ENCODE data around the gene CYSLTR1. TPM values are rescaled to one million over a fixed set of nuclear protein-coding genes. Genes with fewer than 3 reads are reported as not detected.

The CYSLTR1 gene, protein sequence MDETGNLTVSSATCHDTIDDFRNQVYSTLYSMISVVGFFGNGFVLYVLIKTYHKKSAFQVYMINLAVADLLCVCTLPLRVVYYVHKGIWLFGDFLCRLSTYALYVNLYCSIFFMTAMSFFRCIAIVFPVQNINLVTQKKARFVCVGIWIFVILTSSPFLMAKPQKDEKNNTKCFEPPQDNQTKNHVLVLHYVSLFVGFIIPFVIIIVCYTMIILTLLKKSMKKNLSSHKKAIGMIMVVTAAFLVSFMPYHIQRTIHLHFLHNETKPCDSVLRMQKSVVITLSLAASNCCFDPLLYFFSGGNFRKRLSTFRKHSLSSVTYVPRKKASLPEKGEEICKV
- polyA plus RNA-seq (not detected in 2 replicates), polyA minus RNA-seq (not detected in 2 replicates)

DNA sequence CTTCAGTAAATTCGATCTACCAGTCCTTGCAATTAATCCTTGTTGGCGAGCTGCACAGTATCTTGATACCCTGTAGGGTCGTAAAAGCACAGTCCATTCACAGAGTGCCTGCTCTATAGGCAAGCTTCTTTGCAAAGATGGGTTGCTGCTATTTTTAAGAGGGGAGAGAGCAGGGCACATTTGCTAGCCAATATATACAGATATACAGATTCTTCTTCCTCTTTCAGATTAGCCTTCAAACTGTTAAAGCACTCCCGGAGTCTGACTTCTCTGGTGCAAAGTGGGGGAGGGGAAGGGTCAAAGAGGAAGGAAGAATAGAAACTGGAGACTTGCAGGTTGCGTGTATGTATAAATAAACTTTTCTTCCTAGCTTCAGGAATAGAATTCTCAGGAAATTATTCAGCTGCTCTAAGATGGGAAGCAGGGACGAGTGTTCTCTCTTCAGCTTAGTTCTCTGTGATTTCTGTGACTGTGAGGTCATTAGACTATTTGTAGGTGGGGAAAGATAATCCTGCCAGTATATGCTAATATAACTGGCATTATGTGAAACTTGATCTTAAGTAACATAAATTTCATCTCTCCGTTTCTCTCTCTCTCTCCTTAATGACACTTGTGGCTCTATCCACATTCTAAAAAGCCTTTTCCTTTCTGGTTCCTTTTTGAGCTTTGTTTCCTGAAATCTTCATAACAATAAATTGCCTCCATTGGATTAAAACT is at the start of gene CYSLTR1:
TSS of gene CYSLTR1 (minus strand) at position 242 of the 717 bp plus-strand sequence. CDS start 53,865 bp downstream, outside the sequence.
- no peaks in the 10 kb centered on the region for H3K79me2 ChIP-seq (replicated peaks; ENCODE audit: insufficient read depth, low read length)
- no peaks in the 10 kb centered on the region for H3F3A ChIP-seq (ENCODE audit: insufficient read depth, low read length, poor library complexity, severe bottlenecking)
- no peaks in the 10 kb centered on the region for H3K9me3 ChIP-seq (ENCODE audit: low read length)
- no peaks in the 10 kb centered on the region for H3K27me3 ChIP-seq (ENCODE audit: insufficient read depth, low read depth, low read length)
- no peak for TF ChIP-seq TAF1 (IDR thresholded peaks at IDR 0.05; ENCODE audit: low read depth)
- TF ChIP-seq EP300 (conservative IDR thresholded peaks at IDR 0.05; ENCODE audit: poor library complexity, severe bottlenecking), result no peak
- no peak within 1 kb of the TSS for H3K4me3 ChIP-seq (ENCODE audit: low read length)
- no peak within 1 kb of the TSS for H2AFZ ChIP-seq (ENCODE audit: low read depth, low read length)
- H3K9ac ChIP-seq (ENCODE audit: low read length), result no peak within 1 kb of the TSS
- no peaks in the 10 kb centered on the region for H3K36me3 ChIP-seq (ENCODE audit: insufficient read depth, low read length)
- H3K27ac ChIP-seq (ENCODE audit: low read length), result no peak within 1 kb of the TSS
- no peaks in the 10 kb centered on the region for H4K20me1 ChIP-seq (ENCODE audit: insufficient read depth)
- H3K9me2 ChIP-seq (ENCODE audit: insufficient read depth, low read length), result no peaks in the 10 kb centered on the region
- no peak within 1 kb of the TSS for H3K4me2 ChIP-seq (ENCODE audit: low read length)

DNA sequence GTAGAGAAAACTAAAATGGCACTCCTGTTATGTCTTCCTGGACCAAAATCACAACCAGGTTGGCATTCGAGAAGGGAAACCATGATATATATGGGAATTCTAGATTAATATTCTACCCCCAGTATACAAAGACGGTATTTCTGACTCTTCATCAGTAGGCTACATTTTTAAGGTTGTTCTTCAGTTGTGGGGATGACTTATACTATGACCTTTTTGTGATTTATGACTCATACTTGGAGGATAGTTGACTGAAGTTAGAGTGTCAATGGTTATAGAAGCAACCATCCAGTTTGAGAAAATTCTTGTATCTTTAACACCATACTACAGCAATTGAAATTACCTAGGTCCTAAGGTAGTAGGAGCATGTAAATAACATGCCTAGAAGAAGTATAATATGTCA is 49.8 kb upstream of the CYSLTR1 start:
- Histone ChIP-seq H3K27ac (ENCODE audit: low read length) (no peak overlapping the region), H3K4me3 (ENCODE audit: low read length) (no peak overlapping the region), H3K9me3 (ENCODE audit: low read length) (no peaks in the 10 kb centered on the region), H4K20me1 (ENCODE audit: insufficient read depth) (no peaks in the 10 kb centered on the region), H3K27me3 (ENCODE audit: insufficient read depth, low read depth, low read length) (no peaks in the 10 kb centered on the region), H3F3A (ENCODE audit: insufficient read depth, low read length, poor library complexity, severe bottlenecking) (no peaks in the 10 kb centered on the region), H3K9ac (ENCODE audit: low read length) (no peak overlapping the region), H3K4me2 (ENCODE audit: low read length) (no peak overlapping the region), H3K79me2 (replicated peaks; ENCODE audit: insufficient read depth, low read length) (no peaks in the 10 kb centered on the region), H2AFZ (ENCODE audit: low read depth, low read length) (no peak overlapping the region), H3K36me3 (ENCODE audit: insufficient read depth, low read length) (no peaks in the 10 kb centered on the region), H3K9me2 (ENCODE audit: insufficient read depth, low read length) (no peaks in the 10 kb centered on the region)
- TF ChIP-seq MXI1 (conservative IDR thresholded peaks at IDR 0.05; ENCODE audit: poor library complexity, severe bottlenecking), result no peak
- TF ChIP-seq EZH2 (IDR thresholded peaks at IDR 0.05; ENCODE audit: borderline replicate concordance, insufficient read depth, low read length, poor library complexity, severe bottlenecking), result no peak
- TF ChIP-seq TAF1 (IDR thresholded peaks at IDR 0.05; ENCODE audit: low read depth), result no peak
- TF ChIP-seq, protein P1, sequence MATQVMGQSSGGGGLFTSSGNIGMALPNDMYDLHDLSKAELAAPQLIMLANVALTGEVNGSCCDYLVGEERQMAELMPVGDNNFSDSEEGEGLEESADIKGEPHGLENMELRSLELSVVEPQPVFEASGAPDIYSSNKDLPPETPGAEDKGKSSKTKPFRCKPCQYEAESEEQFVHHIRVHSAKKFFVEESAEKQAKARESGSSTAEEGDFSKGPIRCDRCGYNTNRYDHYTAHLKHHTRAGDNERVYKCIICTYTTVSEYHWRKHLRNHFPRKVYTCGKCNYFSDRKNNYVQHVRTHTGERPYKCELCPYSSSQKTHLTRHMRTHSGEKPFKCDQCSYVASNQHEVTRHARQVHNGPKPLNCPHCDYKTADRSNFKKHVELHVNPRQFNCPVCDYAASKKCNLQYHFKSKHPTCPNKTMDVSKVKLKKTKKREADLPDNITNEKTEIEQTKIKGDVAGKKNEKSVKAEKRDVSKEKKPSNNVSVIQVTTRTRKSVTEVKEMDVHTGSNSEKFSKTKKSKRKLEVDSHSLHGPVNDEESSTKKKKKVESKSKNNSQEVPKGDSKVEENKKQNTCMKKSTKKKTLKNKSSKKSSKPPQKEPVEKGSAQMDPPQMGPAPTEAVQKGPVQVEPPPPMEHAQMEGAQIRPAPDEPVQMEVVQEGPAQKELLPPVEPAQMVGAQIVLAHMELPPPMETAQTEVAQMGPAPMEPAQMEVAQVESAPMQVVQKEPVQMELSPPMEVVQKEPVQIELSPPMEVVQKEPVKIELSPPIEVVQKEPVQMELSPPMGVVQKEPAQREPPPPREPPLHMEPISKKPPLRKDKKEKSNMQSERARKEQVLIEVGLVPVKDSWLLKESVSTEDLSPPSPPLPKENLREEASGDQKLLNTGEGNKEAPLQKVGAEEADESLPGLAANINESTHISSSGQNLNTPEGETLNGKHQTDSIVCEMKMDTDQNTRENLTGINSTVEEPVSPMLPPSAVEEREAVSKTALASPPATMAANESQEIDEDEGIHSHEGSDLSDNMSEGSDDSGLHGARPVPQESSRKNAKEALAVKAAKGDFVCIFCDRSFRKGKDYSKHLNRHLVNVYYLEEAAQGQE (IDR thresholded peaks at IDR 0.05; ENCODE audit: borderline replicate concordance), result no peak
- TF ChIP-seq POLR2AphosphoS5 (IDR thresholded peaks at IDR 0.05), result no peak
- TF ChIP-seq EP300 (conservative IDR thresholded peaks at IDR 0.05; ENCODE audit: poor library complexity, severe bottlenecking), result no peak
- no peak for TF ChIP-seq SMC3 (conservative IDR thresholded peaks at IDR 0.05; ENCODE audit: poor library complexity)
- TF ChIP-seq RAD21 (conservative IDR thresholded peaks at IDR 0.05), result no peak
- no peak for TF ChIP-seq CTCF (IDR thresholded peaks at IDR 0.05; ENCODE audit: poor library complexity, severe bottlenecking)
